GM12878 (cell line): ENCODE measurements around the gene AATF. TPM values are rescaled to one million over a fixed set of nuclear protein-coding genes. Genes with fewer than 3 reads are reported as not detected.

Experiments used
- ATAC-seq: fragments of 200-7000 bp; cut with Tn5 transposase; 3 replicates; pipeline ENCODE4 v1.9.1; 2020; ENCODE audit warnings: mild to moderate bottlenecking, moderate library complexity
- BruUV-seq: library from RNA; stranded (reverse); fragments of 400-500 nt; replicated peaks from 2 replicates; lab custom pipeline; 2021; lab: Mats Ljungman, UMichigan
- CTCF ChIA-PET: fragments of 300-600 bp; sonication (Branson Sonifier 250); formaldehyde crosslinking; extraction: SDS; loops from one replicate; lab custom pipeline; 2021; ENCODE audit warnings: inconsistent platforms; lab: Yijun Ruan, JAX
- POLR2A ChIA-PET: fragments of 350-600 bp; formaldehyde crosslinking; extraction: SDS; loops from one replicate; lab custom pipeline; 2021; ENCODE audit warnings: inconsistent platforms; lab: Charles Lee
- RAD21 ChIA-PET: fragments of 300-600 bp; sonication (Branson Sonifier 250); formaldehyde crosslinking; loops from one replicate; lab custom pipeline; 2023; ENCODE audit warnings: antibody characterized with exemption; ENCODE audit not compliant: unreplicated experiment; lab: Charles Lee
- SMC1A ChIA-PET: fragments of 300-600 bp; sonication (Branson Sonifier 250); formaldehyde crosslinking; loops from one replicate; lab custom pipeline; 2023; ENCODE audit not compliant: unreplicated experiment, uncharacterized antibody; lab: Charles Lee
- DNase-seq: peaks from one replicate; pipeline ENCODE4 v3.0.0-alpha.2; 2011; ENCODE audit warnings: low read depth, low spot score
- FAIRE-seq: peaks from 3 replicates; lab custom pipeline; 2011; peaks lifted over from hg19 to GRCh38; lab: Jason Lieb, UNC
- H2AFZ ChIP-seq: 2 replicates; pipeline ENCODE4 v1.6.0; 2011; ENCODE audit warnings: low read depth, low read length, control low read depth; ENCODE audit not compliant: control insufficient read depth
- H3K27ac ChIP-seq: 2 replicates; pipeline ENCODE4 v1.5.1; 2011; ENCODE audit warnings: control low read depth; ENCODE audit not compliant: control insufficient read depth, insufficient read depth
- H3K27me3 ChIP-seq, 2 experiments: replicated peaks in 1 of 2; 2 replicates each; pipeline versions ENCODE4 v1.6.0 to v1.6.1; 2011; ENCODE audit warnings: low read length in 1 of 2; ENCODE audit not compliant: control insufficient read depth in 2 of 2, insufficient read depth in 2 of 2
- H3K36me3 ChIP-seq, 2 experiments: 2 replicates each; pipeline ENCODE4 v1.5.1; 2011; ENCODE audit warnings: low read length in 1 of 2; ENCODE audit not compliant: control insufficient read depth in 2 of 2, insufficient read depth in 2 of 2
- H3K4me1 ChIP-seq: 2 replicates; pipeline ENCODE4 v1.6.1; 2011; ENCODE audit warnings: mild to moderate bottlenecking, low read length, moderate library complexity, mixed read lengths; ENCODE audit not compliant: control insufficient read depth, insufficient read depth
- H3K4me2 ChIP-seq: 2 replicates; pipeline ENCODE4 v1.6.0; 2011; ENCODE audit warnings: control low read depth; ENCODE audit not compliant: control insufficient read depth, insufficient read depth
- H3K4me3 ChIP-seq: fragments of 200-600 bp; sonication (generic); 2 replicates; pipeline ENCODE4 v1.5.1; 2016
- H3K79me2 ChIP-seq: 2 replicates; pipeline ENCODE4 v1.6.0; 2011; ENCODE audit warnings: low read length; ENCODE audit not compliant: control insufficient read depth, insufficient read depth
- H3K9ac ChIP-seq: 2 replicates; pipeline ENCODE4 v1.8.0; 2011; ENCODE audit warnings: low read length, control low read depth, mixed read lengths; ENCODE audit not compliant: control insufficient read depth, insufficient read depth
- H3K9me3 ChIP-seq: replicated peaks from 3 replicates; pipeline ENCODE4 v1.5.1; 2011; ENCODE audit warnings: mild to moderate bottlenecking, low read length; ENCODE audit not compliant: control insufficient read depth, insufficient read depth
- H4K20me1 ChIP-seq: 2 replicates; pipeline ENCODE4 v1.6.0; 2011; ENCODE audit not compliant: control insufficient read depth, insufficient read depth
- BMI1 ChIP-seq: fragments of 450-650 bp; IDR thresholded peaks from 2 replicates; pipeline ENCODE4 v1.6.1; 2016; ENCODE audit warnings: mild to moderate bottlenecking, moderate library complexity, borderline replicate concordance
- BRCA1 ChIP-seq: IDR thresholded peaks from 2 replicates; pipeline ENCODE4 v1.6.1; 2011; ENCODE audit warnings: low read depth, low read length, improper control_type of control experiment
- CBFB ChIP-seq: IDR thresholded peaks from 2 replicates; pipeline ENCODE4 v1.6.1; 2016; ENCODE audit warnings: antibody characterized with exemption, low read depth
- CHD2 ChIP-seq: IDR thresholded peaks from 2 replicates; pipeline ENCODE4 v1.6.1; 2011; ENCODE audit warnings: low read depth, low read length, improper control_type of control experiment, borderline replicate concordance
- FOXM1 ChIP-seq: IDR thresholded peaks from 2 replicates; pipeline ENCODE4 v1.6.1; 2012; ENCODE audit warnings: low read depth, mild to moderate bottlenecking, inconsistent platforms, low read length, moderate library complexity
- HDAC2 ChIP-seq: fragments of 200-600 bp; sonication (generic); IDR thresholded peaks from 2 replicates; pipeline ENCODE4 v1.6.1; 2017
- KDM1A ChIP-seq: fragments of 200-600 bp; sonication (generic); IDR thresholded peaks from 2 replicates; pipeline ENCODE4 v1.6.1; 2016; ENCODE audit warnings: borderline replicate concordance
- MXI1 ChIP-seq: fragments of 150-350 bp; IDR thresholded peaks from 2 replicates; pipeline ENCODE4 v1.6.1; 2011; ENCODE audit warnings: low read depth, mild to moderate bottlenecking, inconsistent platforms, low read length, improper control_type of control experiment
- NFYB ChIP-seq: IDR thresholded peaks from 2 replicates; pipeline ENCODE4 v1.6.1; 2011; ENCODE audit warnings: low read depth, mild to moderate bottlenecking, low read length, improper control_type of control experiment, moderate library complexity; ENCODE audit not compliant: insufficient read depth
- RELA ChIP-seq: fragments of 450-650 bp; IDR thresholded peaks from 2 replicates; pipeline ENCODE4 v1.8.0; 2014; ENCODE audit warnings: borderline replicate concordance; ENCODE audit not compliant: partially characterized antibody
- TARDBP ChIP-seq: IDR thresholded peaks from 2 replicates; pipeline ENCODE4 v1.6.1; 2016; ENCODE audit warnings: borderline replicate concordance
- TBL1XR1 ChIP-seq: IDR thresholded peaks from 2 replicates; pipeline ENCODE4 v1.6.1; 2012; ENCODE audit warnings: low read depth, low read length, improper control_type of control experiment
- ZBTB4 ChIP-seq: fragments of 450-650 bp; formaldehyde crosslinking; IDR thresholded peaks from 2 replicates; pipeline ENCODE4 v1.4.0; 2022; ENCODE audit warnings: mild to moderate bottlenecking, moderate library complexity
- WGBS: methylation state at CpG from one replicate; pipeline ENCODE4 v1.1.6; 2016; ENCODE audit warnings: low lambda C conversion rate; ENCODE audit not compliant: insufficient replicate concordance, insufficient coverage; ENCODE audit errors: missing lambda C conversion rate; 5-methylcytosine and 5-hydroxymethylcytosine counted together
- in situ Hi-C: fragments of 300-500 bp; cut with MboI; formaldehyde crosslinking; loops from 9 replicates; pipeline ENCODE4 v1.14.3; 2018; ENCODE audit warnings: mixed read lengths
- intact Hi-C: fragments of 100-400 bp; cut with micrococcal nuclease; formaldehyde crosslinking; loops from one replicate; pipeline ENCODE4 v1.14.2; 2022; ENCODE audit not compliant: unreplicated experiment
- polyA plus RNA-seq, 11 experiments: library from polyadenylated mRNA; depleted of rRNA in 4 of 11; unstranded in 6 of 11; stranded (reverse) in 5 of 11; fragments of >200 nt; fragmentation: Nextera tagmentation in 4 of 11; fragmentation: Illumina TruSeq in 1 of 11; extraction: Ambion mirVana in 4 of 11; extraction: Trizol in 1 of 11; gene quantifications; 1 replicate in 1 of 11; 2 replicates in 10 of 11; pipeline versions ENCODE4 v1.2.1 to v1.2.3, GENCODE V29; 2011 to 2016; ENCODE audit warnings: inconsistent platforms in 2 of 11, missing spikeins in 2 of 11, low read depth in 1 of 11
- total RNA-seq, 4 experiments: library from RNA; depleted of rRNA in 3 of 4; stranded (reverse); fragments of >200 nt in 3 of 4; fragmentation: Illumina TruSeq in 1 of 4; extraction: Trizol in 1 of 4; gene quantifications; 2 replicates each; pipeline versions ENCODE4 v1.2.1 to v1.2.3, GENCODE V29; 2013 to 2021
- TF ChIP-seq, protein P1 (sequence below): IDR thresholded peaks from 2 replicates; pipeline ENCODE4 v1.6.1; 2012; ENCODE audit warnings: low read depth, low read length, improper control_type of control experiment
- TF ChIP-seq, protein P2 (sequence below), 3 experiments: IDR thresholded peaks in 2 of 3; conservative IDR thresholded peaks in 1 of 3; 2 replicates each; pipeline ENCODE4 v1.5.1; 2011; ENCODE audit warnings: low read depth in 3 of 3, low read length in 3 of 3, mild to moderate bottlenecking in 3 of 3, control low read depth in 2 of 3, moderate library complexity in 2 of 3, inconsistent platforms in 1 of 3, mixed read lengths in 1 of 3; ENCODE audit not compliant: control insufficient read depth in 2 of 3, insufficient read depth in 1 of 3; ENCODE audit errors: extremely low read depth in 1 of 3

AATF gene
- total and polyA plus RNA-seq, 10 of the 15 experiments (the other 5 are each of a cell fraction or from before 2014, with no cell fraction given), result 36.8 to 110 (median 77.9) TPM

DNA sequence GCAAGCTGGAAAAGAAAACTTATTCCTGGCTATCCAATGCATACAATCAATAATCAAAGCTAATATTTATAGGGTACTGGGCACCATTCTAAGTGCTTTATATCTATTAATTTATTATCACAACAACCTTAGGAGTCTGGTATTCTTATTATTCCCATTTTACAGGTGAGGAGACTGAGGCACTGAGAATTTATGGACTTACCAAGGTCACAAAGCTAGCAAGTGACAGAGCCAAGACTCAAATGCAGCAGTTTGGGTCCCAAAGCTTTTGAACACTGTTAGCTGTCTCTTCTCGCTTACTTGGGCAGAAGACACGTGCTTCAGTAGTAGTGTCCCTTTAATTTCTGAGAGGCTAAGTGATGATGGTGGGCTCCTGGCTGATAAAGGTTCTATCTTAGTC is 152.6 kb downstream of the AATF start:
- RAD21 ChIA-PET, result interaction anchor here (0.7 kb wide), 1 partner anchor 1230 kb away, joined by 3 read pairs; no protein-coding TSS in a partner anchor
- Histone ChIP-seq H3K9ac (no peak overlapping the region), H3K4me3 (no peak overlapping the region), H3K27ac (no peak overlapping the region), H4K20me1 (no peaks in the 10 kb centered on the region), H2AFZ (no peak overlapping the region), H3K36me3 (peaks cover 9 to 14% of the 10 kb centered on the region in 2 experiments; a peak in 3 of 4 replicates), H3K27me3 (no peaks in the 10 kb centered on the region), H3K4me1 (no peaks in the 10 kb centered on the region), H3K9me3 (no peaks in the 10 kb centered on the region), H3K4me2 (no peak overlapping the region)
- POLR2A ChIA-PET, result interaction anchor here (0.6 to 1.2 kb wide), 2 partner anchors 46 to 73 kb away, joined by 3 read pairs; no protein-coding TSS in a partner anchor
- intact Hi-C loops, result no loop called here
- no peak for FAIRE-seq
- SMC1A ChIA-PET, result no interaction called here
- no peak for ATAC-seq
- no TSS peak for BruUV-seq
- WGBS, result 98% methylated on average over 2 of the region's 2 CpGs
- DNase-seq, result no peak
- TF ChIP-seq CHD2, result no peak
- no peak for TF ChIP-seq HDAC2
- TF ChIP-seq KDM1A, result no peak
- TF ChIP-seq NFYB, result no peak
- TF ChIP-seq TBL1XR1, result no peak
- TF ChIP-seq, protein P1, sequence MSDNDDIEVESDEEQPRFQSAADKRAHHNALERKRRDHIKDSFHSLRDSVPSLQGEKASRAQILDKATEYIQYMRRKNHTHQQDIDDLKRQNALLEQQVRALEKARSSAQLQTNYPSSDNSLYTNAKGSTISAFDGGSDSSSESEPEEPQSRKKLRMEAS, result no peak
- TF ChIP-seq CBFB, result no peak
- TF ChIP-seq, protein P2, sequence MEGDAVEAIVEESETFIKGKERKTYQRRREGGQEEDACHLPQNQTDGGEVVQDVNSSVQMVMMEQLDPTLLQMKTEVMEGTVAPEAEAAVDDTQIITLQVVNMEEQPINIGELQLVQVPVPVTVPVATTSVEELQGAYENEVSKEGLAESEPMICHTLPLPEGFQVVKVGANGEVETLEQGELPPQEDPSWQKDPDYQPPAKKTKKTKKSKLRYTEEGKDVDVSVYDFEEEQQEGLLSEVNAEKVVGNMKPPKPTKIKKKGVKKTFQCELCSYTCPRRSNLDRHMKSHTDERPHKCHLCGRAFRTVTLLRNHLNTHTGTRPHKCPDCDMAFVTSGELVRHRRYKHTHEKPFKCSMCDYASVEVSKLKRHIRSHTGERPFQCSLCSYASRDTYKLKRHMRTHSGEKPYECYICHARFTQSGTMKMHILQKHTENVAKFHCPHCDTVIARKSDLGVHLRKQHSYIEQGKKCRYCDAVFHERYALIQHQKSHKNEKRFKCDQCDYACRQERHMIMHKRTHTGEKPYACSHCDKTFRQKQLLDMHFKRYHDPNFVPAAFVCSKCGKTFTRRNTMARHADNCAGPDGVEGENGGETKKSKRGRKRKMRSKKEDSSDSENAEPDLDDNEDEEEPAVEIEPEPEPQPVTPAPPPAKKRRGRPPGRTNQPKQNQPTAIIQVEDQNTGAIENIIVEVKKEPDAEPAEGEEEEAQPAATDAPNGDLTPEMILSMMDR (IDR thresholded peaks at IDR 0.05 in 2 of 3, conservative IDR thresholded peaks at IDR 0.05 in 1 of 3; ENCODE audit: control insufficient read depth in 2 of 3, extremely low read depth in 1 of 3, insufficient read depth in 1 of 3, low read depth in 3 of 3, low read length in 3 of 3), result no peak
- no peak for TF ChIP-seq MXI1
- TF ChIP-seq FOXM1, result no peak
- TF ChIP-seq ZBTB4, result no peak
- TF ChIP-seq RELA, result no peak
- no peak for TF ChIP-seq BRCA1
- TF ChIP-seq TARDBP, result no peak
- no peak for TF ChIP-seq BMI1
- TF ChIP-seq, all 136 proteins: peak for 0
- CTCF ChIA-PET, result interaction anchor here (2.3 kb wide), 1 partner anchor 138 kb away, joined by 6 read pairs; no protein-coding TSS in a partner anchor
- H3K79me2 ChIP-seq, result no peaks in the 10 kb centered on the region
- in situ Hi-C loops, result no loop called here
